ENCODE results near the gene SMIM24. TPM values are rescaled to one million over a fixed set of nuclear protein-coding genes. Genes with fewer than 3 reads are reported as not detected.

SMIM24 gene
- total RNA-seq, 4 donors from 2014 or later = not detected

DNA sequence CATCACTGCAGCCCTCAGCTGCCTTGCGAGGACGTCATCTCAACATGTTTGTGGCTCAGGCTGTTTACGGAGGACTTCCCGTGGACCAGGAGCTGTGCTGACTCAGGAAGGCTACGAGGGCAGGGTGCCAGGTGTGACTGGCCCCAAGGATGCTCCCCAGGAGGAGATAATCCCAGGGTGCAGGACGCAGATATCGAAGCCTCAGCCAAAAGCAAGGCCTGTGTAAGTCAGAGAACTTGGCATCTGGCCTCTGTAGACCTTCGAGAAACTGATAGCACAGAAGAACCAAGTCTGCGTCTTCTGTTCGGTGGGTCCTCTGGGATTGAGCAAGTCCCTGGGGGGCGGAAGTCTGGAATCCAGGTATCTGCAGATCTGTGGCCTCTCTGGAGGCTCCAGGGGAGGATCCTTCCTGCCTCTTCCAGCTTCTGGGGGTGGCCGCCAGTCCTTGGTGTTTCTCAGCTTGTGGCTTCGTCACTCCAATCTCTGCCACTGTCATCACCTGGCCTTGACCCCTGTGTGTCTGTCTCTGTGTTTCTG is 22.8 kb upstream of the SMIM24 start:
- in situ Hi-C loops (cut with MboI; ENCODE audit: low sequenced_read_pairs in 4 of 4) (no loop called here), intact Hi-C loops (cut with DNase I; ENCODE audit: low total_unique reads) (loop anchor here (10.0 kb wide), 1 partner anchor 548 kb away; no protein-coding TSS in a partner anchor)
- no peak overlapping the region for H3K27ac ChIP-seq
- no peak overlapping the region for H3K4me3 ChIP-seq
- ATAC-seq = no peak
- no peaks in the 10 kb centered on the region for H3K27me3 ChIP-seq
- H3K4me1 ChIP-seq = peaks cover 27 to 40% of the 10 kb centered on the region in 2 donors
- no peak for TF ChIP-seq CTCF (IDR thresholded peaks at IDR 0.05 in 4 of 5, conservative IDR thresholded peaks at IDR 0.05 in 1 of 5)
- no peak for TF ChIP-seq POLR2A (IDR thresholded peaks at IDR 0.05)
- no peaks in the 10 kb centered on the region for H3K36me3 ChIP-seq
- H3K9me3 ChIP-seq = no peaks in the 10 kb centered on the region
- DNase-seq = no peak

GRCh38 chr19:3501780-3502179 is 21.5 kb upstream of the SMIM24 start:
- Histone ChIP-seq H3K9me3 (no peaks in the 10 kb centered on the region), H3K36me3 (no peaks in the 10 kb centered on the region), H3K27ac (no peak overlapping the region), H3K27me3 (no peaks in the 10 kb centered on the region), H3K4me3 (no peak overlapping the region), H3K4me1 (peaks cover 21 to 28% of the 10 kb centered on the region in 2 donors)
- ATAC-seq = no peak
- in situ Hi-C loops (cut with MboI; ENCODE audit: low sequenced_read_pairs in 4 of 4) (no loop called here), intact Hi-C loops (cut with DNase I; ENCODE audit: low total_unique reads) (loop anchor here (10.0 kb wide), 1 partner anchor 547 kb away; no protein-coding TSS in a partner anchor)
- TF ChIP-seq POLR2A (IDR thresholded peaks at IDR 0.05) = no peak
- no peak for TF ChIP-seq CTCF (IDR thresholded peaks at IDR 0.05 in 4 of 5, conservative IDR thresholded peaks at IDR 0.05 in 1 of 5)
- DNase-seq = no peak

GRCh38 chr19:3500429-3501101 is 20.2 kb upstream of the SMIM24 start, which contains the start of gene DOHH:
TSS of gene DOHH (minus strand) at chr19:3500674. CDS start at chr19:3496814, 3,860 bp downstream.
- Histone ChIP-seq H3K36me3 (peaks cover 0 to 10% of the 10 kb centered on the region in 2 donors), H3K27me3 (no peaks in the 10 kb centered on the region), H3K4me1 (peaks cover 20 to 24% of the 10 kb centered on the region in 2 donors), H3K27ac (peak within 1 kb of the TSS; percentile 84 to 98 (median 86)), H3K9me3 (no peaks in the 10 kb centered on the region), H3K4me3 (peak within 1 kb of the TSS; percentile 90 to 94 (median 92))
- intact Hi-C loops (cut with DNase I; ENCODE audit: low total_unique reads) = loop anchor here (10.0 kb wide), 1 partner anchor 546 kb away; no protein-coding TSS in a partner anchor
- ATAC-seq (peak; percentile 98 to 99), DNase-seq (peak; percentile 91 to 95)
- TF ChIP-seq POLR2A (IDR thresholded peaks at IDR 0.05) = peak in 1 of 2 donors; percentile 25
- TF ChIP-seq CTCF (IDR thresholded peaks at IDR 0.05 in 4 of 5, conservative IDR thresholded peaks at IDR 0.05 in 1 of 5) = no peak
- in situ Hi-C loops (cut with MboI; ENCODE audit: low sequenced_read_pairs in 4 of 4) = no loop called here

- Histone ChIP-seq H3K9me3 (no peaks in the 10 kb centered on the region), H3K4me3 (peak overlapping the region; percentile 90 to 94 (median 92)), H3K27me3 (no peaks in the 10 kb centered on the region), H3K4me1 (peaks cover 17% of the 10 kb centered on the region in 2 donors), H3K27ac (peak overlapping the region; percentile 84 to 98 (median 86)), H3K36me3 (peaks cover 0 to 17% of the 10 kb centered on the region in 2 donors)
- TF ChIP-seq CTCF (IDR thresholded peaks at IDR 0.05 in 4 of 5, conservative IDR thresholded peaks at IDR 0.05 in 1 of 5) = no peak
- TF ChIP-seq POLR2A (IDR thresholded peaks at IDR 0.05) = no peak
- no peak for DNase-seq
- intact Hi-C loops (cut with DNase I; ENCODE audit: low total_unique reads) = loop anchor here (10.0 kb wide), 1 partner anchor 545 kb away; no protein-coding TSS in a partner anchor
- in situ Hi-C loops (cut with MboI; ENCODE audit: low sequenced_read_pairs in 4 of 4) = no loop called here
- no peak for ATAC-seq
These were observed 19.6 kb upstream of the SMIM24 start for GRCh38 chr19:3499738-3500428.

All from gastrocnemius medialis (tissue), 4 donors.